ENCODE measurements around the gene CDR2L. TPM values are rescaled to one million over a fixed set of nuclear protein-coding genes. Genes with fewer than 3 reads are reported as not detected.

CDR2L gene
- polyA plus RNA-seq (ENCODE audit: insufficient read depth in 1 of 5, insufficient read length in 5 of 5, low replicate concordance in 1 of 5): 10 to 100 TPM in 4 of 5 donors, 1 to 10 TPM in 1; 9.4 to 19.7 (median 12.5) TPM
- long read RNA-seq, donor 1, partial matches to known transcripts: 21 of 21 reads
- long read RNA-seq, donor 1, other reads (novel, unspliced or antisense): 0 of 21 reads
- long read RNA-seq, donor 2, partial matches to known transcripts: 0 of 1 reads
- long read RNA-seq, donor 2, other reads (novel, unspliced or antisense): 0 of 1 reads
- long read RNA-seq, donor 3: 0 reads
- long read RNA-seq, donor 4: 0 reads
- long read RNA-seq, donor 5, partial matches to known transcripts: 20 of 22 reads
- long read RNA-seq, donor 5, other reads (novel, unspliced or antisense): 0 of 22 reads
- long read RNA-seq, donor 6, partial matches to known transcripts: 0 of 2 reads
- long read RNA-seq, donor 6, other reads (novel, unspliced or antisense): 0 of 2 reads
- long read RNA-seq, donor 7, partial matches to known transcripts: 0 of 2 reads
- long read RNA-seq, donor 7, other reads (novel, unspliced or antisense): 0 of 2 reads
- long read RNA-seq, donor 8, partial matches to known transcripts: 0 of 2 reads
- long read RNA-seq, donor 8, other reads (novel, unspliced or antisense): 0 of 2 reads

DNA sequence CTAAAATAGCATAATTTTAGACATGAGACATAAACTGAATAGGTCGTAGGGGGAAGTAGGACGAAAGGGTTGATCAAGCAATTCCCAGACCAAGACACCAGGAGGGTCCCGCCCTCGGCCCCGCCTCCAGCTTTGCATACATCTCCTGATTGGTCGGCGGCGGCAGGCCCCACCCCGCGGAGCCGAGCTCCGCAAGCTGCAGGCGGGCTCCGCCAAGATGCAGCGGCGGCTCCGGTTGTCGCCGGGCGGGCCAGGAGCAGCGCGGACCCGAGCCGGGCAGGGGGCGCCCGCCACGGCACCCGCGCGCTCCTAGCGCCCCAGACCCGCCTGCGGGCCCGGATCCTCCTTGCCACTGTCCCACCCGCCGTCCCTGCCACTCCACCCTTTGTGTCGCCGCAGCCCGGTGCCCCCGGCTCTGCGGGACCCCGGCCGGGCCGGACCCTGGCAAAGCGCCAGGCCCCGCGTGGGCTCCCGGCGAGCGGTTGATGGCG lies at the start of gene CDR2L:
CDR2L (plus strand) TSS at position 215 of the 491 bp plus-strand sequence. CDS start 412 bp downstream, outside the sequence.
- DNase-seq: peak; percentile 93 to 95

DNA sequence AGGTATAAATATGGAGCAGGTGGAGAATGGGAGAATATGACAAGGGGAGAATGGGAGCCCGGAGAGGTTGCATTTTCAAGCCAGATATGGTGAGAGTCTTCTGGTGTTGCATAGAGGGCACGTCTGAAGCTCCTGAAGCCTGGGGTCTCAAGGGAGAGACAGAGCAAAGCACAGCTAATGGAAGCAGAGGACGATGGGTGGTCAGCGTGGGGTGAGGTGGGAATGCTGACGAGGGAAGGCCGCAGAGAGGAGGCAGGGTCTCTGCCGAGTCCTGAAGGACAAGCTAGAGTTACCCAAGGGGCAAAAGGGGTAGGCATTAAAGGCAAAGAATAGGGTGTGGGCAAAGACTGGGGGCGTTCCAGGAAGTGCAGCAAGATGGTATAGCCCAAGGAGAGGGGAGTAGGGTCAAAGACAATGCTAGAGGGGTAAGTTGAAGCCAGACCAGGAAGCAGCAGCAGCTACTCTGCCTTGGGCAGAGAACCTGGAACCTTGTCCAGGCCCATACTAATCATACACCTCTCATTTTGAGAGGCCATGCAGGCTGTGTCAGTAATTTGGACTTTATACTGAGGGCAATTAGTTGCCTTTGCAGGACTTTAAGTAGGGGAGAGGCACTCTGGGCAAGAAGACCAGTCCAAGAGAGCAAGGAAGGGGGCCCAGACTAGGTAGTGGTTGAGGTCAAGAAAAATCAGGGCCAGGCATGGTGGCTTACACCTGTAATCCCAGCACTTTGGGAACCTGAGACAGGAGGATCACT lies 49.1 kb upstream of the CDR2L start:
- DNase-seq: no peak

DNA sequence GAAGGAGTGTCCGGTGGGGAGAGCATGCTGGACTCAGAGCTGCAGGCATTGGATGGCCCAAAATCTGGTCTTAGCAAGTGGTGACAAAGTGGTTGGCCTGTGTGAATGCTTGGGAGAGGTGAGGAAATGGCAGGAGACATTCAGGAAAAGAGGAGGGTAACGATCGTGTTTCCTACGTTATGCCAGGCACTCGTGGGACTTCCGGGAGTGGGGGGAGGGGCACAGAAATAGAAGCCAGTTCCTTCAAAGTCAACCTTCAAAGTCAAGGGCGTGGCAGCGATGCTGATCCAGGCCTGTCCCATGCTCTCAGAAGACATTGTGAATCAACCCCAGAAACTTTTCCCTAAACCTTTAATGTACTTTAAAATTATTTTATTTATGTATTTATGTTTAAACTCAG lies 47.9 kb upstream of the CDR2L start:
- no peak for DNase-seq

DNA sequence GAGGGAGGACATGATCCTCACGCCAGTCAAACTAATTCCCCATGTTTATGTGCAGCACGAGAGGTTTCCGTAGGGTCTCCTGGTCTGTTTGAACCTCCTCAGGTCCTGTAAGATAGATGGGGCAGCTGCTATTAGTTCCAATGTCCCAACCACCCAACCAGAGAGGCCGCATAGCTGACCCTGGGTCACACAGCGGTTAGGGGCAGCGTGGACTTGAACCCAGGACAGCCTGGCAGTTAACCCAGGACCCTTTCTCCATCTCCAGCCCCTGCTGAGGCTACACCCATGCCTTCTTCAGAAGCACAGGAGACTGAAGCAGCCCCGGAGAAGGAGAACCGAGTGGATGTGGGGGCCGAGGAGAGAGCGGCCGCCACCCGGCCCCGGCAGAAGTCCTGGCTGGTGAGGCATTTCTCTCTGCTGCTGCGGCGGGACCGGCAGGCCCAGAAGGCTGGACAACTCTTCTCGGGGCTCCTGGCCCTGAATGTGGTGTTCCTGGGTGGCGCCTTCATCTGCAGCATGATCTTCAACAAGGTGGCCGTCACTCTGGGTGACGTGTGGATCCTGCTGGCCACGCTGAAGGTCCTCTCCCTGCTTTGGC lies 46.2 kb upstream of the CDR2L start:
- no peak for DNase-seq

DNA sequence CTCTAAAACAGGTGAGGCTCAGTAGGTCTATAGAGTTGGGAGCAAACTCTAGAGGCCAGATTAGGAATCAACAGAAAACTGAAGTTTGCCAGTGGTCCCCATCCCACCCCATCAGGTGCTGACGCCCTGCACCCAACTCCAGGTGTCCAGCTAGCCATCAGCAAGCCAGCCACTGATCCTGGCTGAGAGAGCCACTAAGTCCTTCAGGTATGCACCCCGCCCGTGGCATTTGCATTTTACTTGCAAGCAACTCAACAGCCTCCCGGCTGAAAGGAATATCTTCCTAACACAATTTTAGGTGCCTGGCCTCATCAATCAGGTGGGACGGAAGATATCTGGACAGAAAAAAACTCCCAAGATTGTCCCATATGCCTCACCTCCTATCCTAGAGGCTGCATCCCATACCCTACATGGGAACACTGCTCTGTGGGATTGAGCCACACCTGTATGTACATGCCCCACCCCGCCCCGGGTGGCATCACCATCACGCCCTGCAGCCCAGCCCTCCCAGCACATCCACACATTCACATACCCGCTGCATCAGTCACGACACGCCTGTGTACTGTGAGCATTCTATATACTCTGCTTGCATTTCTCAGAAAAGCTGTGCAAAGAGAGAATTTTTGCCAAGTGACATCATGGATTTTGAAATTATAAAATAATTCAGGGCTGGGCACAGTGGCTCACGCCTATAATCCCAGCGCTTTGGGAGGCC lies 43.5 kb upstream of the CDR2L start:
- DNase-seq: no peak

DNA sequence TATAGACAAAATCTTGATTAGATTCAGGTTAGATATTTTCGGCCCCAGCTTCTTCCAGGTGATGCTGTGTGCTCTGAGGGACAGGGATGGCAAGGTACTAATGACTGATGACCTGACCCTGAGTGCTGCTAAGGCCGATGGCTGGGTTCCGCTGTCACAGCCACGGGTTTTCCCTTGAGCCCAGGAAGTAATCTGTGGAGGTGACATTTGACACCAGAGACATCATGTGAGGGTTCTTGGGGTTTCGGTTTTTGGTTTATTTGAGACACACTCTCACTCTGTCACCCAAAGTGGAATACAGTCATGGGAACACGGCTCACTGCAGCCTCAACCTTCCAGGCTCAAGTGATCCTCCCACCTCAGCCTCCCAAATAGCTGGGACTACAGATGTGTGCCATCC lies 41.9 kb upstream of the CDR2L start:
- DNase-seq: no peak

DNA sequence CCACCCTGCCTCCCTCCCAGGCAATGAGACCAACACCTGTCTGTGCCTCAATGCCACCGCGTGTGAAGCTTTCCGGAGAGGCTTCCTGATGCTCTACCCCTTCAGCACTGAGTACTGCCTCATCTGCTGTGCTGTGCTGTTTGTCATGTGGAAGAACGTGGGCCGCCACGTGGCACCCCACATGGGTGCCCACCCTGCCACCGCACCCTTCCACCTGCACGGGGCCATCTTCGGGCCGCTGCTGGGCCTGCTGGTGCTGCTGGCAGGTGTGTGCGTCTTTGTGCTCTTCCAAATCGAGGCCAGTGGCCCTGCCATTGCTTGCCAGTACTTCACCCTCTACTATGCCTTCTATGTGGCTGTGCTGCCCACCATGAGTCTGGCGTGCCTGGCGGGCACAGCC lies 40.8 kb upstream of the CDR2L start:
- no peak for DNase-seq

DNA sequence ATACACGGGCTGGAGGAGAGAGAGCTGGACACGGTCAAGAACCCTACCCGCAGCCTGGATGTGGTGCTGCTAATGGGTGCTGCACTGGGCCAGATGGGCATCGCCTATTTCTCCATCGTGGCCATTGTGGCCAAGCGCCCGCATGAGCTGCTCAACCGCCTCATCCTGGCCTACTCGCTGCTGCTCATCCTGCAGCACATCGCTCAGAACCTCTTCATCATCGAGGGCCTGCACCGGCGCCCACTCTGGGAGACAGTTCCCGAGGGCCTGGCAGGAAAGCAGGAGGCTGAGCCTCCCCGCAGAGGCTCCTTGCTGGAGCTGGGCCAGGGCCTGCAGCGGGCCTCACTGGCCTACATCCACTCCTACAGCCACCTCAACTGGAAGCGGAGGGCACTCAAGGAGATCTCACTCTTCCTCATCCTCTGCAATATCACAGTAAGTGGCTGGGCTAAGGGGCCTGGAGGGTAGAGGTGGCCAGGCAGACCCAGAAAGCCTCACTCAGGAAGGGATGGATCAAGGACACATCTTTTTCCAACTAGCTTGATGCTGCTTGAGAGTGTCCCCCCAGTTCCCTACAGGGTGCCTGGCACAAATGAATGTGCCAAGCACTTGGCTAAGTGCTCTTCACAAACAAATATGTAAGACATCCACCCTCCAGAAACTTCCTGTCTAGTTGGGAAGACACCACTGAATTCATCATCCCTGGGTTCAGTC lies 40.2 kb upstream of the CDR2L start:
- no peak for DNase-seq

DNA sequence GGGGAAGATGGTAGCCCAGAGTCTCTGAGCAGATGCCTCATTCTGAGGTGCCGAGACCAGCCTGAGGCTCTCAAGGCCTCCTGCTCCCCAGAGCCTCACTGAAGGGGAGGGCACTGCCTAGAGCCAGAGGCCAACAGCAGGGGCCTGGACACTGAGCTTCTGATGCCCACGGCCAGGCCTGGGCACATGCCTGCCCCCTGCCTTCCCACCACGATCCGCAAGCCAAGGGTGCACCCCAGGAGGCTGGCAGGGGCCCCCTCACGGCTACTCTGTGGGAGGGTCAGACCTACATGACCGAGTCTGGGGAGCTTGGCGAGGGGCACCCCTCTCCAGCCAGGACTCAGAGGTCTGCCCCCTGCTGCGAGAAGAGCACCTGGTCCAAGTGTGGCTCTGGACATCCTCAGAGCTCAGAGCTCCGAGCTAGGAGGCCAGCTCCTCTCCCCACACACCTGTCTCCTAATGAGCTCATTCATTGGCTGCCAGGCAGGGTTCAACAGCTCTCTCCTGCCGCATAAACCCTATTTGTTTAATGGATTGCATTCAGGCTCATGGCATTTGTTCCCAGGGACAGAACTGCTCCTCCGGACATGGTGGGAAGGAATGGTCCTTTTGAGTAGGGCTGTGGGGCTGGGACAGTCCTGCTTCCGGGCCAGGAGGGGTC lies 37.8 kb upstream of the CDR2L start:
- DNase-seq: no peak

DNA sequence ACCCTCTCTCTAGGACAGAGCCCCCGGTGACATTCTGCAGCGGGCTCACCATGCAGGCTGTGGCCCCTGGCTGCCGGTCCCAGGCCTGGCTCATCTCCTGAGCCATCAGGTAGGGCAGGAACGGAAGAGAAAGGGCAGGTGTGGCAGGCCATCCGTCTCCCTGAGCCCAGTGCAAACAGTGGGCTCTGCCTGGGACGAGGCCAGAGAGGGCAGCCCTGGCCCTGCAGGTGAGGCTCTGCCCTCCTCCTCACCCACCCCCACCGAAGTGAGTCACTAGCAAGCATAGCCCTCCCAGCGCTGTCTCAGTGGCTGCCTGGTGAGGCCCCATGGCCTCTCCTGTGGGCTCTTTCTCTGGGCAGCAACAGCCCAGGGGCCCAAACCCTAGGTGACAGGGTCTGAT lies 37.2 kb upstream of the CDR2L start:
- DNase-seq: no peak

DNA sequence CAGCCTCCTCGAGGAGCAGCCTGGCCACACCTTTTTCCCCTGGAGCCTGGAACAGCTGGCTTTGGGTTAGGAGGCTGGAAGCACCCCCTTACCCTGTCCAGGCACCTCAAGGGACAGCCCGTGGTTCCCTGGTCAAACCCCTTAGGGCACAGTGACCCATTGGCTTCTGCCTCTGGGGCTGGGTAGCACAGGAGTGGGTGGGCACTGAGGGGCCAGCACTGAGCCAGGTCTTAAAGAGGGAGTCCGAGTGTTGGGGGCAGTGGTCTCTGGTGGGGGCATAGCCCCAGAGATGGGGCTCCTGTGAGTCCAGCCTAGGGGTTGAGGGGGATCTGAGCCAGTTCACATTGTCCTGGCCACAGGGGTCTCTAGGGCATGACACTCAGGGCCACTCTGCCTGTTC lies 36.4 kb upstream of the CDR2L start:
- DNase-seq: no peak

DNA sequence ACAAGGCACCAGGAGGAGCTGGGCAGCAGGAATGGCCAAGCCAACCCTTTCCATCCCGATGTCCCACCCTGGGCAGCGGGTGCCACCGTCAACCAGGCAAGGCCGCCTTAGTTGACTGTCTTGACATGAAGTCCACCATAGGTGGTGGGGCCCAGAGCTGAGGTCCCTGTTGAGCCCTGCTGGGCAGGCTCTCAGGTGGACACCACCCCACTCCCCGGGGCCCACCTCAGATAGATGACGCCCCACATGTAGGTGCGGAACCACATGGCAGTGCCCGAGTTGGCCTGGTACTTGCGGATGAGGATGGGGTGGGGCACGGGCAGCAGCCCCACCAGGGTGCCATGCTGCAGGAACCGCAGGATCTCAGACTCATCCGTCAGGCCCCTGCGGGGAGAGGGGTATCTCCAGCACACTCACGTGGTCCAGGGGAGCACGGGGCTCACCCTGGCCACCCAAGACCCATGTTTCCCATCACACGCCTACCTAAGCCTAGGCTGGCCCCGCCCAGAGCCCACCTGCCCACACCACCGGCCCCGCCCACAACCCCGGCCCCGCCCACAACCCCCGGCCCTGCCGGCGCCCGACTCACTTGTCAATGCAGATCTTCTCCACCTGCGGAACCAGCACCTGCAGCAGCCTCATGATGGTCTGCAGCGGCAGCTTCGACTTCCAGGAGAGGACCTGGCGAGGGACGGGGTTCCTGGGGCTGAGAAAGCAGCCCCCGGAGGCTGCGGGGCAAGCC lies 35.6 kb upstream of the CDR2L start:
- no peak for DNase-seq

DNA sequence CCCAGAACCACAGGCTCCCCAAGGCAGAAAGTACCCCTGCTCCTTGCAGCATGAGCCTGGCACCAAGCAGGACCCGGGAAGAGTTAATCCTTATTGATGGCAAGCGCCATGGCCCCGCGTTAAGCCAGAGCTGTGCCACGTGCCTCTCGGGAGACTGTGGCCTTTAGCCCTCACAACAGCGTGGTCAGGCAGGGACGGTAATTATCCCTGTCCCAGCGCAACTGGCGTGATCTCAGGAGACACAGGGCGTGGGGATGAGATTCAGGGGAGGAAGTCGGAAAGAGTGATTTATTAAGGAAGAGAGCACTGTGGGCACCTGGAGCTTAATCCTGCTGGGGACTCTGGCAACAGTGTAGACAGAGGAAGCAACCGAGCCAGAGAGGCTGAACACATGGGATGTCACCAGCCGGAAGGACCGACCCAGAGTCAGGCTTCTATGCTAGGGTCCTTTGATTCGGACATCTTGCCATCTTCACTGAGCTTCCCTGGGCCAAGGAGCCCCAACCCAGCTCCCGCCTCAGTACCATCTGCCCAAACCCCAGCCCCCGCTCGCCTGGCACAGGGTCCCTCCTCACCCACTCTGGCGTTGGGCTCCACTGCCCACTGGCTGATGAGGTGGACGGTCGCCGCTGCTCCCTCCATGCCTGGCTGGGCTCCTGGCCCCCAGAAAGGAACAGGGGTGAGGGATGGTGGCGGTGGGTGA lies 34.9 kb upstream of the CDR2L start:
- DNase-seq: no peak

DNA sequence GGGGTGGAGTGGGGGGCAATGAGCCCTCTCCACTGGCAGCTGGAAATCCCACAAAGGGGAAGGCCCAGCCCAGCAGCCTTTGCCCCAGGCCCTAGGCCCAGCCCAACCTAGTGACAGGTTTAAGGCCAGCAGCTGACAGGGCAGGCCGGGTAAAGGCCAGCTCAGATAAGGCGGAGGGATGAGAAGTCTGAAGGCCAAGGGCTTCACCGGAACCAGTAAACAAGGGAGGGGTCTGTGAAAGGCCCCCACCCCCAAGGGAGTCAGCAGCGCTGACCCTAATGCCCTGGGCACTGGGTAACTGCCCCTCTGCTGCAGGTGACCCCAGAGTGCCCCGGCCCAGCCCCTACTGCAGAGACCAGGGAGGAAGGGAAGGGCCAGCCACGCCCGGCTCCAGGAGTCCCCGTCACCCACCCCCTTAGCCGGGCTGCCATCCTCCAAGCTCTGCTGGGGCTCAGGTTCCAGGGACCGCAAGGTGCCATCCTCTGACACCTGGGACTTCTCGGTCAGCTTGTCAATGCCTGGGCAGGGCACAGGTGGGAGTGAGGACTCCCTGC lies 34.2 kb upstream of the CDR2L start:
- no peak for DNase-seq

DNA sequence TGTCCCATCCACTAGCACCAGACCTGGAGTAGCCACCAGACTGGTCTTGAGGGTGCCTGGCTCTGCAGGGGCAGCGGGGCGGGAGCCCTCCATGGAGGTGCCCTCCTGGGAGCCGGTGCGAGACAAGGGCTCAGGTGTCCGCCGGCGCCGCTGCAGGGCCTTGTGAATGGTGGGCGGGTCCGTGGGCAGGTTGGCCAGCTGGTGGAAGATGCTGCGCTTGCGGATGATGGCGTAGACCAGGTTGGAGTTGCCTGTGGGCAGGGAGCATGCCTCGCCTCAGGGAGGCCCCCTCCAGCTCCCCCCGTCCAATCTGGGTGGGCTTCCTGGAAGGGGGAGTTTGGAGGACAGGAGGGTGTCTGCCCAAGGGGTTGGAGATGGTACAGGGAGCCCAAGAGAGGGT lies 33.3 kb upstream of the CDR2L start:
- DNase-seq: no peak

DNA sequence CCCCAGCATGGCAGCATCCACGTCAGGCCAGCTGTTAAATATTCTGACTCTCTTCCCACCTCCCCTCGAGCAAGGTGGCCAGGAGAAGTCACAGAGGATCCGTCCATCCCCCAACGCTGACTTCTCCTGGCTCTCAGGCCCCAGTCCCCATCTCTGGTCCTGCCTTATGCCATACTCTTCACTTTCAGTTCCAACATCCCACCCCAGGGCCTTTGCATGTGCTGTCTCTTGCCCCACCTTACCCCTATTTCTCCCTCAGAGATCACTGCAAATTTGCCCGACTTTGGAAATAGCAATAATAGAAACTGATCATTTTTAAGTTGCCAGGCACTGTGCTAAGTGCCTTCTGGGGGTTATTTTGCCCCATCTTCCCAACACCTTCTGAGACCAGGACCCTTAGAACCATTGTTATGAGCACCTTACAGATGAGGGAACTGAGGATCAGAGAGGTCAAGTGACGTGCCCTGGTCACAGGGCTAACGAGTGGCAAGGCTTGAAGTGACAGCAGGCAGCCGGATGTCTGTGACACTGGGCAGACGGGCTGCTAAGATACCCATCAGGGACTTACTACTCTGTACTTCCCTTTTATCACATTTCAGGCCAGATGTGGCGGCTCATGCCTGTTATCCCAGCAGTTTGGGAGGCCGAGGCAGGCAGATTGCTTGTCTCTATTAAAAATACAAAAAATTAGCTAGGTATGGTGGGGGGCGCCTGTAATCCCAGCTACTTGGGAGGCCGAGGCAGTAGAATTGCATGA lies 32.6 kb upstream of the CDR2L start:
- DNase-seq: no peak

DNA sequence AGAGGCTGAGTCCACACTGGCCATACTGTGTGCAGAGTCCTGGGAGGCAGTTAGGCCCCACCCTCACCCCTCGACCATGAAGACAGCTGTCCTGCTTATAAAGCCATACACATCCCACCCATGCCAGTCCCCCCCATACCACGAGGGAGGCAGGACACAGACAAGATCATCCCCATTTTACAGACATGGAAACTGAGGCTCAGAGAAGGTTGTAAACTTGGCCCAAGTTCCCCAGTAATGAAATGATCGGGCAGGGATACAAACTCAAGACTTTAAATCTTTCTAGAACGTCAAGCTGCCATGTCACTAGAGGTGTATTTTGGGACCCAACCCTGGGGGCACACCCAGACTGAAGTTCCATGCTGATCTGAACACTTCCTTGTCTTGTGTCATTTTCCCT lies 31.3 kb upstream of the CDR2L start:
- no peak for DNase-seq
